Activated T-cell treated with anti-CD3 and anti-CD28 coated beads for 24 hours (primary cell): ENCODE results near the gene TMEM89.

ENCODE experiments used
- DNase-seq: peaks from one replicate; pipeline ENCODE4 v3.0.0-alpha.2; 2020; ENCODE audit warnings: low read depth

TMEM89 gene

DNA sequence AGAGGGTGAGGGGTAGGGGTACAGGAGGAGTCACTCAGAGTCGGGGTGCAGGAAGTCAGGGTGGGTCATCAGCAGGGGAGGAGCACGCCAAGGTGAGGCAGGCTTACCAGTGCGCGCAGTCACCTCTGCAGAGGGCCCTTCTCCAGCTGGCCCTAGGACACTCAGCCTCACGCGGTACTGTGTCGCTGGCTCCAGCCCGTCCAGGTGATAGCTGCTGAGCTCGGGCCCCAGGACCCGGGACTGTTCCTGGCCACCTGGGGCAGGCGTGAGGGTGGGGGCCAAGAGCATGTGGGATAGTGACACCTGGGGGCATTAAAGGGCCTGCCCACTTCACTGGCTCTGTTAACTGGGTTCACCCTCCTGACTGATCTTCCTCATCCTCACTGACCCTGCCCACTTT, 33.9 kb downstream of the TMEM89 start:
- DNase-seq, result no peak

DNA sequence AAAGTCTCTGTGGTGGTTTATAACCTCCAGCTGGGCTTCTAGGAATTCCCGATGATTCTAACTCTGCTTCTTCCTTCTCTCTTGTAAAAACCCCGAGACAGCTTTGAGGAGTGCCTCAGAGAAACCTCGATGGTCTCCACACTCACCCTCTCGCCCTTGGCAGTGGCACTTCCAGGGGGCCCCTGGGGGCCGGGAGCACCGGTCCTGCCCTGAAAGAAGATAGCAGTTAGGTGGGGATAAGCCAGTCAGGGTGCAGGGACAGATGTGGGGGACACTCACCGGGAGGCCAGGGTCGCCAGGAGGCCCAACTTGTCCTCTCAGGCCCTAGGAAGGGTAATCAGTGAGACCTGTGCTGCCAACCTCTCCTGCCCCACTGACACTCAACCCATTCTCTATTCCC, 36.2 kb downstream of the TMEM89 start:
- DNase-seq, result no peak

DNA sequence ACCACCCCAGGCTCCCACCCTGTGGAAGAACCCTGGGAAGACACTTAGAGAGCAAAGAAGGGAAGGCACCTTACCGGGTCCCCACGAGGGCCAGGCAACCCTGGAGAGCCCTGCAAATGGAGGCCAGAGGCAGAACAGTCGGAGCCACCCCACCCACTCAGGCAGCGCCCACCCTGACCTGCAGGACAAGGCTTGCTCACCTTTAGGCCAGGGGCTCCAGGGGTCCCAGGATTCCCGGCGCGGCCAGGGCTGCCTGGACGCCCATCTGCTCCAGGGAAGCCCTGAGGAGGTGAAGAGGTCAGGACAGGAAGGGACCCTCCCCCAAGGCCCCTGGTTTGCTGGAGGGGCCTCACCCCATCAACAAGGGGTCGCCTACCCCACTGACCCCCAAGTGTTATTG, 36.7 kb downstream of the TMEM89 start:
- no peak for DNase-seq

DNA sequence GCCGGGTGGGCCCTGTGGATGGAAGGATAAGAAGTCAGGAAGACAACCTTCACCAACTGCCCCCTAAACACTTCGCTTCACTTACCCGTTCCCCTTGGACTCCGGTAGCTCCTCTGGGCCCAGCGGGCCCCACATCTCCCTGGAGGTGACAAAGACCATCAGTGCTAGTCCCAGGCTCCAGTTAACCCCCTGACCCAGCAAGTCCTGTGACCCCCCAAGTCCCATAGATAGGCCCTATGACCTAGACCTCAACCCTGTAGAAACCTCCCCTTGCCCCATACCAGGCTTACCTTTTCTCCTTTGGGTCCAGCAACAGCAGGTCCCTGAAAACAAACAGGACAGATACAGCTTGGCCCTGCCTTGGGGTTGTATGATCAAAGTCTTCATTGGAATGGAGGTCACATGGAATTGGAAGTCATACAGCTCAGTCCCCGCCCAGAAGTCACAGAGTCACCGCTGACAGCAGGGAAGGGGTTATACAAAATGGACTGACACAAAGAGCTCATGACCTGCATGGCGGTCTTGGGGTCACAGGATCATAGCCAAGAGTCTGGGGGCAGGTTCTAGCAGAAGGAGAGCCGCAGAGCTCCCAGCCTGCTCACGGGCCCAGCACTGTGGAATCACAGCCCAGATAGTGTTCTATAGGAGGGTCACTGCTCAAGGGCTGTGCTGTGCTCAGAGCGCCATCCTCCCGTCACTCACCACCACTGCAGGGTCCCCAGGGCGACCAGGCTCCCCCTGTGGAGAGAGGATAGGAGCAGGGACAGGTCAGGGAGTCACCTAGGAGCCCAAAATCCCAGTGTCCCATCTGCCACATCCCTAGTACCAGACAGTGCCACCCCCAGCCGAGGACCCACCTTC, 39.7 kb downstream of the TMEM89 start:
- no peak for DNase-seq

DNA sequence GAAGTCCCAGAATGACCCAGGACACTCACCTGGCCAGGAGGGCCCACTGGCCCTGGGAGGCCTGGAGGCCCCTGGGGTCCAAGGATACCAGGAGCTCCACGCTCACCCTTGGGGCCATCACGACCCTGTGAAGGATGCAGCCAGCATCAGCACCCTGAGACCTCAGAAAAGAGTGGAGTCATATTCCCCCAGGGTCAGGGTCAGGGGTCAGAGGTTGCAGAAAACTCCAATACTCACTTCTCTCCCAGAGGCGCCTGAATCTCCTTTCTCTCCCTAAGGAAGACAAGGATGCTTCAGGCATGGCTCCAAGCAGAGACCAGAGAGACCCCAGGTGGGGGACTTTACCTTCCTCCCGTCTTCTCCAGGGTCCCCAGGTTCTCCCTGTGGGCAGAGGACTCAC, 44.9 kb downstream of the TMEM89 start:
- DNase-seq, result no peak

DNA sequence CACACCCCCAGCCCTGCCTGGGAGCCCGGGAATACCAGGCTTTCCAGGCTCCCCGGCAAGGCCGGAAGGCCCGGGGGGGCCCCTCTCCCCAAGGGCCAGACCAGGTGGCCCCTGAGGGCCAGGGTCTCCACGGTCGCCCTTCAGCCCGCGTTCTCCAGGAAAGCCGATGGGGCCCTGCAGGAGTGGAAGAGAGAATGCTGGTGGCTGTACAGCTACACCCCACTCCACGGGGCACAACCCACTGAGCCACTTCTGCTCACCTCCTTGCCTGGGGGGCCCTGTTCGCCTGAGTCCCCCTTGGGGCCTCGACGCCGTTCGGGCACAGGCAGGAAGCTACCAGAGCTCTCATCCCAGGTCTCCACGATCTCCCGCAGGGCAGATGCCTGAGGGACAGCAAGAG, 46.2 kb downstream of the TMEM89 start:
- DNase-seq, result no peak

DNA sequence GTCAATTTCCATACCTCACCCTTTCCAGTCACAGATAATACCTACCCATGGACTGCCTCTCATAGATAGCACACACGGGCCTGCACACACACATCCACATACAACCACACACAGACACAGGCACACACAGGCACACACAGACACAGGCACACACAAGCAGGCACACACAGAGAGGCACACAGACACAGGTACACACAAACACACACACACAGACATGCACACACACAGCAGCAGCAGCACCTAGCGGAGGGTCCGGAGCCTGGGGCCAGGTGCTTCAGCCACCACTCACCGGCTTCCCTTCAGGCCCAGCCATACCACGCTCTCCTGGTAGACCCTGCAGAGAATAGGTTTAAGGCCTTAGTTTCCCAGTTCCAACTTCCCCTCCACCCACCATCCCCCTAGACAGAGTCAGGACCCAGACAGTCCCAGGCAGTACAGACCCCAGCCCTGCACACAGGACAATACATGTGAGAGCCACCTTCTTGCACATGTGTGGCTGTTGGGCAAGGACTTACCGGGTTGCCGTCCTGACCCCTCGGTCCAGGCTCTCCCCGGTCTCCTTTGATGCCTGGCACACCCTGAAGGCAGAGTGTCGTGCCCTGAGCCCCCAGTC, 47.5 kb downstream of the TMEM89 start:
- DNase-seq, result no peak

DNA sequence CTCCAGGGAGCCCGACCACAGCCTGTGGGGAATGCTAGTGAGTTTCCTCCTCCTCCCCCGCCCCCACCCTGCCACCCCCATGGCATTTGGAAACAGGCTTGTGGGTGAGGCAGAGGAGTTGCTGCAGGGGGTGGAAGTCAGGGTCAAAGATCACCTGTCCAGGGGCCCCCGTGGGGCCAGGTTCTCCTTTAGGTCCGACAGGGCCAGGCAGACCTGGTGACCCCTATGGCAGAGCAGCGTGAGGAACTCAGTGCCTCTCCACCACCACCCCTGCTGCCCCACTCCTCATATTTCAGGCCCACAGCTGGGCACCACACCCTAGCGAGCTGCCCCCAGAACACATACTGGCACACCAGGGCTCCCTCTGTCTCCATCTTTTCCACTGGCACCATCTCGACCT, 49.1 kb downstream of the TMEM89 start:
- no peak for DNase-seq

DNA sequence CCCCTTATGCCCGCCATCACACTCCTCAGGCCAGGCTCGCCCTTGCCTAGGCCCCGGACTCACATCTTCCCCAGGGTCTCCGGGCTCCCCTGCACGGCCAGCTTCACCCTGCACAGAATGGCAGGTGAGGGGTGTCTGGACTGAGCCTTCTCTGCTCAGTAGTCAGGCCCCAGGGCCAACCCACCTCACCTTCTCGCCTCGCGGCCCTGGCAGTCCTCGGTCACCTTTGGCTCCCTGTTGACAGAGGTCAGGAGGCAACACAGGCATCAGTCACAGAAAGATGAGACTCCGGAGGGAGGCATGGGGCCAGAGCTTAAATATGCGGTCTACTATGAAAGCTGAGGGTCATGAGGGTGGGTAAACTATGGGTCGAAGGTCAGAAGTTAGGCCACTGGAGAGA, 49.6 kb downstream of the TMEM89 start:
- DNase-seq, result no peak
